Stimulated activated CD4-positive, alpha-beta T cell treated with anti-CD3 and anti-CD28 coated beads, Interleukin-15, amount 100 ng/mL, for 48 hours (primary cell): Measurements from ENCODE around the gene MAPK1IP1L.

ENCODE experiments used
- DNase-seq, 2 donors: peaks; one replicate each; pipeline ENCODE4 v3.0.0-alpha.2; 2020; ENCODE audit warnings: low read depth in 2 of 2

The MAPK1IP1L gene

DNA sequence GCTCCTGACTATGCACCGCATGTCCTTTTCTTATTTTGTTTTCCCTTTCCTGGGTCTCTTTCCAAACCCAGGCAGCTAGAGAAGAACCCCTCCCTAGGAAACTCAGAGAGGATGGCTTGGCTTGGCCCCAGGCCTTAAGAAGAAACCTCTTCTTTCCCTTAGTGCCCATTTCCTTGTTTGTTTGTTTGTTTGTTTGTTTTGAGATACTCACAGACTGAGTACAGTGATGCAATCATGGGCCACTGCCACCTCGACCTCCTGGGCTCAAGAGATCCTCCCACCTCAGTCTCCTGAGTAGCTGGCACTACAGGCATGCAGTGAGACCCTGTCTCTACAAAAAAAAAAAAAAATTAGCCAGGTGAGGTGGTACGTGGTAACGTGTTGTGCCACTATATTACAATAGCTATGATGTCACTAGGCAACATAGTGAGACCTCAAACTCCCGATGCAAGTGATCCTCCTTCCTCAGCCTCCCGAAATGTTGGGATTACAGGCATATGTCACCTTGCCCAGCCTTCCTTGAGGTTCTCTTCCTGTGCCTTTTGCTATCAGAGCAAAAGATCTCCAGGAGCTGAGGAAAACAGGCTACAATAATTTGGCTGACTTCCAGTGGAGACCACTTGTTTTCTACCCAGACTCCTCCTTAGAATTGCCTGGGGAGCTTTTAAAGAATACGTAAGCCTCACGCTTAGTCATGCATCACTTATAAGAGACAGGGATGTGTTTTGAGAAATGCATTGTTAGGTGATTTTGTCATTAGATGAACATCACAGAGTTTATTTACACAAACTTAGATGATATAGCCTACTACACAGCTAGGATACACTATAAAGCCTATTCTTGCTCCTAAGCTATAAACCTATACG lies 43.1 kb downstream of the MAPK1IP1L start:
- no peak for DNase-seq

DNA sequence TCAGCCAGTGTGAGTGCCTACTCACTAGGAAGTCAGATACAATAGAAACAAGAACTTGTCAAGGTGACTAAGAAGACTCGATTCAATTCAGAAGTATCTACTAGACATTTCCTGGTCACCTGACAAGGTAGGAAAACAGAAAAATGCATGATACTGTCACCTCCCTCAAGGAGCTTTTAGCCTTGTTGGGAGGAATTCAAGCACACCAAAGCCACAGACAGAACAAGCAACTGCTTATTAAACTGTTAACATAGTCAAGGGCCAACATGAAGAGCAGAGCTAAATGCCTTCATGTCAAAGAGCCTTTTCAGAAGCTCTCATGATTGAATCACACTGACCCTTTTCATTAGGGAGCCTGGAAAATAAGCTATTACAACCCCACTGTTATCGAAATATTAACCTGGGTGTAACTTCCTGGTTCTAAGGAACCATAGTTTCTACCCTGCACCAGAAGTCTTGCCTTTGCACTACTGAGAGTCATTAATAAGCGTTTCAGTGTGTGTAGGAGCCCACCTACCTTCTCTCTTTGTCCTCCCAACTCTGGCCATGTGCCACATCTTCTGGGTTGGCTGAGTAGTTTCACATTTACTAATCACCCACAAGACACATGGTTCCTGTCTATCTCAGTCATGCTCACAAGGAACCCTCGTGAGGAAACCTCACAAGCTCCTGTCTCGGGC lies 46.6 kb downstream of the MAPK1IP1L start:
- peak; percentile 40 to 51 for DNase-seq

DNA sequence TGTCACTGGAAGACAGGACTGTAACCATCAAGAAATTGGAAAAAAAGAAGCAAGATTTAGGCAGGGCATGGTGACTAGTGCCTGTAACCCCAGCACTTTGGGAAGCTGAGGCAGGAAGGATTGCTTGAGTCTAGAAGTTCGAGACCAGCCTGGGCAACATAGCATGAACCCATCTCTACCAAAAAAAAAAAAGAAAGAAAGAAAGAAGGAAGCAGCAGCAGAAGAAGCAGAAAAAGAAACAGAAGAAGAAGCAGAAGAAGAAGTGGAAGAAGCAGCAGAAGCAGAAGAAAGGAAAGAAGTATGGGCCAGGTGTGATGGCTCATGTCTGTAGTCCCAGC lies 47.1 kb downstream of the MAPK1IP1L start:
- DNase-seq = no peak

DNA sequence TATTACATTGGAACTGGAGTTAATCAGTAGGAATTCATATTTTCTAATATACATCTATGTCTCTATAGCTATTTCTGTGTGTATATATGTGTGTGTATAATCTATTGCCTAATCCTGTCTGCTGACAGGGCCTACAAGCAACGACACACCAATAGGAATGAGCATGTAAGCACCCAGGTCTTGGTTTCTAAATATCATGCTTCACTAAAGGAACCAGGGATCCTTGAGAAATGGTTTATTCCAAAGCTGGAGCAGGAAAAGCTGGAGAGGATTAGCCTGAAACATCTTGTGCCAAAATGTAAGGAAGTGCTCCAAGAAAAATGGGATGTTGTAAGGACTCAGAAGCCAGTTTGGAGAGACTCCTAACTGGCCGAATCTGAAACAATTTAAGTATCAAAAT lies 48.3 kb downstream of the MAPK1IP1L start:
- no peak for DNase-seq

DNA sequence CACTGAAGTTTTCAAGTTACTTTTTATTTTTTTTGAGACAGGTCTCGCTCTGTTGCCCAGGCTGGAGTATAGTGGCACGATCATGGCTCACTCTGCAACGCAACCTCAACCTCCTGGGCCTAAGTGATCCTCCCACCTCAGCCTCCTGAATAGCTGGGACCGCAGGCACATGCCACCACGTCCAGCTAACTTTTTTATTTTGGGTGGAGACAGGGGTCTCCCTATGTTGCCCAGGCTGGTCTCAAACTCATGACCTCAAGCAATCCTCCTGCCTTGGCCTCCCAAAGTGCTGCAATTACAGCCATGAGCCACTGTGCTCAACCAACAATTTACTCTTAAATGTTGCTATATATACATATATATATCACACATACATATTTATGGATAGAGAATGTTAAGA lies 50.3 kb downstream of the MAPK1IP1L start:
- no peak for DNase-seq

DNA sequence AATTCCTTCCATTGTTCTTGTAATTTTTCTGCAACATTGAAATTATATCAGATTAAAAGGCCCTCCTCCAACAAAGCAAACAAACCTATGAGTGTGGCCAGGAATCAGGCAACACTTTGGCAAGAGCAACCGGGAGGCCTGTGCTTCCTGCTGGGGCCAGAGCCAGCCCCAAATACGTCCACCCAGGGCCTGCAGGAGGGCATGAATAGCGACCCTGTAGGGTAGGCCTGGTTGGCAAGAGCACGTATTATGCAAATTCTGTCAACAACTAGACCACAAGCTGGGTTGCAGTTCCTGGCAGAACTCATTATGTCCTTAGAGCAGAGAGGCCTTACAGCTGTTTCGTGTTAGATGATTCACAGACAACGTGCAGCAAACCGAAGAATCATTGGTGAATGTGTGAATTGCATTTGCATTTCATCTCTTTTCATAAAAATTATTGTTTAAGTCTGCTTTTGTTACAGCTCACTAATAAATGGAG lies 50.7 kb downstream of the MAPK1IP1L start:
- no peak for DNase-seq

DNA sequence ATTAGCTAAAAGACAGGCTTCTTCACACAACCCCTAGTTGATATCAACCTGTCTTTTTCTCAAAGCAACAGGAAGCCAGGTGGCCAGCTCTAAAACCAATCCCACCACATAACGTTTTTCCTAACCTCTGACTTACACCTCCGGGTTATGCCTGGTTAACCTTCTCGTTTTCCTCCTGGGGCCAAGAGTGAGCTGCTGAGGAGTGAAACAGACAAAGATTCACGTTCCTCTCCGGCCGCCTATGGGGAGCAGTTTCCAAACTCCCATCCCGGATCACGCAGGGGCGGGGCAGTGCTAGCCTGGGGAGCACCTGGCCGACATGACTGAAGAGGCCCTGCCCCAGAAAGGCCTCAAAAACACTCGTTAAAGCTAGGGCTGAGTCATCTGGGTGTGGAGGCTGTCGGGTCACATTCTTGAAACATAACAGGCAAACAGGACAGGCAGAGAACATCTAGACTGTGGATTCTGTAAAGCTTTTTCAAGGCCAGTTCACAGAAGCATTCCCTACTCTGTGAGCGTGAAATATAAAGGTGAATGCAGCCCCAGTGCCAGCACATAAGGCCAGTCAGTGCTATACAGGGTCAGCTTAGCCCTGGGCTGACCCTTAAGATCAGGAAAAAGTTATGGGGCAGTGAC lies 51.7 kb downstream of the MAPK1IP1L start:
- peak in 1 of 2 donors; percentile 47 for DNase-seq

DNA sequence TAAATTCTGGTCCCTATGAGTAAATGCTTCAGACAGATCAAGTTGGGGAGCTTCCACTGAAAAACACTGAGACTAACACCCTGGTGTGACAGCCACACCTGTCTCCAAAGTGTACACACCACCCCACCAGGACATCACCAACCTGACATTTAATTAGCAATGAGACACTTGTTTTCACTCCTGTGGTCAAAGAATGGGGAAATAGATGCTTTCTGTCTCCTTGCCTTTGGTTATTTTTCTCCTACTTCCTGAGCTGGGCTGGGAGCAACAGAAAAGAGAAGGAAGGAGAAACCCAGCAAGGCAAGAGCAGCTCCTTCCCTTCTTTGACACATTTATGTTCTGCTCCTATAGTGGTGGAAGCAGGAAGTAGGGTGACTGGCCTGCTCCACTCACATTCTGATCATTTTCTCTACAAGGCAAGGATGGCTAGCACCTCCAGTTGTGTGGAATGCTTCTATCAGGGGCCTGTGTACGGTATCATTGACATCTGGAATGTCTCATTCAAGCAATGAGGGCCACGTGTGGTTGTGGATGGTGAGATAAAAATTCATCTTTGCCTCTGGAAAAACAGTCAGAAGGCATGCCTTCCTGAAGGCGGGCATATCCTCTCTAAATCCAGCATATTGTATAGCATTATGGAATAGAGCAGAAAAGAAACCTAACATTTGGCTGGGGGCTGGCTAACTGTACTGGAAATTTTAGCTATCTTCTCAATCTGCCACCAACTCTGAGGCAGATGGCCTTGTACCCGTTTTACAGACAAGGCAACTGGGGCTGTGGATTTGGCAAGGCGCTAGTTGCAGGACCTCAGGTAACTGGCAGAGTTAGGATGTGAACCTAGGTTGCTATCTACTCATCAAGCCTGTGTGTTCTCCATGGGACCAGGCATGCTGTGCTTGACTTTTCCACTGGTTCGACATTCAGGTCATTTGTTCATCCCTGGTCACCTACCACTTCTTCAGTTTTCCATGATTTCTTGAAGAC lies 52.8 kb downstream of the MAPK1IP1L start:
- no peak for DNase-seq

DNA sequence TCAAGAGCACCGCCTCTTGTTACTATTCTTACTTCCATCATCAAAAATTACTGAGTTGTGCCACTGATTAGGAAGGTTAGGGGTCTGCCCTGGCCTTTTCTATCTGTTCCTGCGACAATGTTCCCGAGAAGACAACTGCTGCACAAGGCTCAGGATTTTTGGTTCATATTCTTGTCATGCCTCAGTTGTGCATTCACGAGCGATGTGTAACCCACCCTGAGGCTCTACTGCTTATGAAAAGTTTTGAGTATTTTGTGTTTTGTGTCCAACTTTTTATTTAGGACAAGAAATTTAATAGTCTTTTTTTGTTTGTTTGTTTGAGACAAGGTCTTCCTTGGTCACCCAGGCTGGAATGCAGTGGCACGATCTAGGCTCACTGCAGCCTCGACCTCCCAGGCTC lies 54.5 kb downstream of the MAPK1IP1L start:
- no peak for DNase-seq

DNA sequence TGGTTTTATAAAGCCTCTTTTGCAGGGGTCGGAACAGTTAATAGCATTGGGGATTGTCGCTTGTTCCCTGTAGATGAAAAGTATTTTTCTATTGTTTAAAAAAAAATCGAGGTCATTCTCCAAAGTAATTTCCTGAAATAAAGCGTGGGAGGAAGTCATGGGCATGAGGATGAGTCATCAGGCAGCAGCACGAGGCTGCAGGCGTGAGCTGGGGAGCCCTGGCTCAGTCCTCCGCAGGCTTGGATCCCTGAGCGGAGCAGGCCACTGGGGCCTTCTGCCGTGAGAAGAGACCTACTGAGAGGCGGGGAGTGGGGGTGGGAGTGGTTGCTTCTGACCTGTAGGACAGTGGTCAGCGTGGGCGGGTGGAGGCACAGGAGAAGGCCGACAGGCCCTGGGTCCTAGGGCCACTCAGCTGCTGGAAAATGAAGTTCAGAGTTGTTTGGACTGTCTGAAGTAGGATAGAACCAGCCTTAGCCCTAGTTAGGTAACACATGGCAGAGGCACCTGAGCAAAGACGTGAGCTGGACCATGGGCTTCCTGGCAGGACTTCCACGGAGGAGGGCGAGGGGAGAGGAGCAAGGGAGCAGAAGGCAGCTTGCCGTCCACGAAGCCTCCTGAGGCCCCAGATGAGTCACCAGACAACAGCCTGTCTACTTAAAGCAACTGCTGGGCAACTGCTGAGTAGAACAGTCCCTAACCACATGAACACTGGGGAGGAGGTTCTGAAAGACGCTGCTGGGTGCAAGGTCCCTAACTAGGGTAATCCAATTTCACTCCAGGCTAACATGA lies 56.5 kb downstream of the MAPK1IP1L start:
- DNase-seq = no peak

DNA sequence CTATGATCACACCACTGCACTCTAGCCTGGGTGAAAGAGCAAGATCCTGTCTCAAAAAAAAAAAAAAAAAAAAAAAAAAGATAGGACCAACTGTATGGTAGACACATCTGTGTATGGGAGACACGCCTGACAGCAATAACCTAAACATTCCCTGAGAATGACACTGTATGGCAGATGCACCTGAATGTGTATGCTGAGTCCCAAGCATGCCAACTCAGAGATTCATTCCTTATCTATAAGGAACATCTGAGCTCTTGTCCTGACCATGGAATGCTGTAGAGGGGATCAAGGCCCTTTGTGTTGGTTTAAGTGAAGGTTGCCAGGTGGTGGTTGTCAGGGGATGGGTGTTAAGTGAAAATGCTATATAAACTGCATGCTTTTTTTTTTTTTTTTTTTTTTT lies 58.4 kb downstream of the MAPK1IP1L start:
- DNase-seq = no peak

DNA sequence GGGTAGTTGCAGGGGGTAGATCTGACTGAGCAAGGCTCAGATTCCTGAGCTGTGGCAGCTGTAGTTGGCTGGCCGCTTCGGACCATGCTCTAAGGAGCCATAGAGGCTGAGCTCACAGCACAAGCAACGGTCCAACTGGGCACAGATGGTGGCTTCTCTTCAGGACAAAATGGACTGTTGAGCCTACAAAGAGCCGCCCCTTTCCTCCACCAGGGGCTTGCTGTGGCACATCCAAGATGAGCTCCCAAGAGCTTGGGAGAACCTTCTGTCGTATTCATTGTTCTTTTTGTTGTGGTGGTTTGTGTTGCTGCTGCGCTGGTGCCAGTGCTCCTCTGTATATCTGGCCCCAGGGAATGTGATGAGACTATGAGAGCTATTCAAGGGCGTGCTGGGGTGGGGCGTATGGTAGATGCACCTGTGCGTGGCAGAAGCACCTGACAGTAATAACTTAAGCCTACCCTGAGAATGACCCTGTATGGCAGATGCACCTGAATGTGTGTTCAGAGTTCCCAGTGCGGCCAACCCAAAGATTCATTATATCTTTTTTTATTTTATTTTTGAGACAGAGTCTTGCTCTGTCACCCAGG lies 59.8 kb downstream of the MAPK1IP1L start:
- no peak for DNase-seq

DNA sequence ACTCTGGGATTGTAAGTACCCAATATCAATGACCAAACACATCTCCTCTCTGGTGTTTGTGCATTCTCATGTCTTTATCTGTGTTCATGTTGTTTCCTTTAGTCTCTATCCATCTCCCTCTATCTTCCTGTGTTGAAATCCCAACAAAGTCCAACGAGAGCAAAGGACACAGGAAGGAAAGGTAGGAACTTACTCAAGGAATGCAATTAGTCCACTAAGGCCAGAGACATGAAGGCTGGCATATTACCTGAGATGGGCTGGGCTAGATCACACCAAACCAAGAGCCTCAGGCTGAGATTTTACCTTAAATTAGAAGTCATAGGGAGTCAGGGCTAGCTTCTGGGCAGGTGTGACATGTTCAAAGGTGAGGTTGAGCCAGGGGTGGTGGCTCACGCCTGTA lies 63.3 kb downstream of the MAPK1IP1L start:
- no peak for DNase-seq

DNA sequence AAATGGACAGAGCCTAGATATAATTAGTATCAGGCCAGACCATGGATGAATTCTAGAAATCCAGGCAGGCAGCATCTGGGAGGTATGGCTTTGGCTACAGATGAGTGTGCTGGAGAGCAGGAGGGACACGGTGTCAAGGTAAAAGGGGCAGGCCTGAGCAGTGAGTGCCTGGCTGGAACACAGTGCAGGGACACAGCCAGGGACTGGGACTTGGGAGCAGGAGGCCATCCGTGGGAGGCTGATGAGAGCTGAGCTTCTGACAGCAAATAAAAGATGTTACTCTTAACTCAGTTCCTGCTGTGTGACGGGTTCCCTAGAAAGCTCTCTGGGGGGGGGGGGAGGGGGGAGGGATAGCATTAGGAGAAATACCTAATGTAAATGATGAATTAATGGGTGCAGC lies 64.0 kb downstream of the MAPK1IP1L start:
- DNase-seq = no peak

DNA sequence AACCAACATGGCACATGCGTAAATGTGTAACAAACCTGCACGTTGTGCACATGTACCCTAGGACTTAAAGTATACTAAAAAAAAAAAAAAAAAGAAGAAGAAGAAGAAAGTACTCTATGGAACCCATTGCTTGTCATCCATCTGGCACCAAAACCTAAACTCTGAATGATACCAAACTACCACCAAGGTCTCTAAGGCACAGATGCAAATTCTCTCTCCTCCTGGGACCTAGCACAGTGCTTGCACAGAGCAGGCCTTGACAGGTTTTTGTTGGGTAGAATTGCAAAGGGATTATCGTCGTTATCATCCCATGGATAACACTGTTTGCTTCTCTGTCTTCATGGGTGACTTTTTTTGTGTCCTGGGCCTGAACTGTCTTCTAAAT lies 64.4 kb downstream of the MAPK1IP1L start:
- DNase-seq = no peak

DNA sequence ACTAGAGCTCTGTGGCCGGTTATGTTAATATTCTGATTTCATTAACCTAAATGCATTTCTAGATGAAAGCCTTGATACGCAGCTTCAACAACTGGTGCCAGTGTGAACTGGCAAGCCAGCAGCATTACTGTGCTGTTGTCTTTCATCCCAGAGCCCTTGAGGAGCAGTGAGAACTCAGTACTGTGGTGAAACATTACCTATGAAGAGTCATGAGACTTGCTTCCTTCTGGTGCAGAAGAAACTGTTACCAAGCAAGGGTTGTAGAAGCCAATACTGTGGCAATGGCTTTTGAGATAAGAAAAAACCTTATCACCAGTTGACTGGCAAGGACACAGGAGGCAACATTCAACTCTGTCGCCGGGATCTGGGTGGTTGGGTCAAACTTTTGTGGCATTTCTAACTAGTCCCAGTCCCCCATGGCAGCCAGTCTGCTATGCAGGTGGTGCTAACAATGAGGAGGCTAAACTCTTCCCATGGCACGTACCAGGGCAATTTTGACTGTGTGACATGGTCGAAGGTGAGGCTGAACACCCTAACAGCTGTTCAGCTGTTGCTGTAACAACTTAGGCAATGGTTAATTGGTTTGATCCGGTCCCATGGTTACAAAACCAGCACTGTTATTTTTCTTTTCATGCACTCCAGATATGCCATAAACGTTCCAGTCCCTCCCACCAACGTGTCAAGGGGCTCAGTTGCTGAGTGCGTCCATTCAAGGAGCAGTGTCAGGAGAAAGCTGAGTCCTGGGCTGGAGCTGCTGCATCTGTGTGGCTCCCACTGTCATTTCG lies 65.0 kb downstream of the MAPK1IP1L start:
- no peak for DNase-seq

DNA sequence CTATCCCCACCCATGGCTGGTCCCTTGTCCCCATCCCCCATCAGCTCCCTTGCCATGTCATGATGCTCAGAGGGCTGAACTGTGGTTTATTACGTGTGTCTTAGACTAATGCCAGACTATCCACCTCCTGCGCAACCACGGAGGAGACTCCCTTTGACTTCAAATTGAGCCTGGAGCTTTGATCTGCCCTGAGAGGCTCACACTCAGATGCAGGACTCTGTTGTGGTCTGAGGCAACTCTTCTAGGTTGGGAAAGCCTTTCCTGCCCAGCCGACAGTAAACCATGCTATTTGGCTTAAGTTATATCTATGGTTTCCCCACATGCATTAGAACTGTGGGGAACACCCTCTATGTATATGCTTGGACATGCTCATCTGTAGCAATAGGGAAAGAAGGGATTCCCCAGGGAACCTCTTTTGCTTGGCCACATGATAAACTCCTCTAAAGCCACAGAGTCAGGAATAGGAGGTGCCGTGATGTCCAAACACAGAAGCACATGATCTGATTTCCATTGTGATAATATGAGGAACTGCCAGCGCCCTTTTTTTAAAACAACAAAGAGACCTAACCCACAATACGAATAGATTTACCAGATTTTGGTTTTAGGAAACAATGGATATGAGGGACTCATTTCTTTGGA lies 66.5 kb downstream of the MAPK1IP1L start:
- no peak for DNase-seq

DNA sequence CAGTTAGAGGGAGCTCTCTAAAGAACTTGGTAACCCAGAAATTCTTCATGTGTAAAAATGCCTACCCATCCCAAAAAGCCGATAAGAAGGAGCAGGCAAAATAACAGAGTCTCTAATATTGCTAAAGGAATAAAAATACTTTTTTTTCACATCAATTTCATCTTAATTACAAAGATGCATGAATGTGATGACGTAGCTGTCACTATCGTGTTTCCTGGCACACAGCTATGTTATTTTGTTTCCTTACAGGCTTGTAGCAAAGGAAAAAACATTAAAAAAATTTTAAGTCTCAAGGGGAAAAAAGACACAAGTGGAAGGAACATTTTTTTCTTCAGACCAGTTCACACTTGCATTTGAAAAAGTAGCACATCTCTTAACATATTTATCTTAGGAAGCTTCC lies 67.3 kb downstream of the MAPK1IP1L start:
- no peak for DNase-seq
